ENCODE results near the gene NPBWR2. TPM values are rescaled to one million over a fixed set of nuclear protein-coding genes. Genes with fewer than 3 reads are reported as not detected.

Gene NPBWR2
- total RNA-seq, 1 donor from 2014 or later, result not detected

DNA sequence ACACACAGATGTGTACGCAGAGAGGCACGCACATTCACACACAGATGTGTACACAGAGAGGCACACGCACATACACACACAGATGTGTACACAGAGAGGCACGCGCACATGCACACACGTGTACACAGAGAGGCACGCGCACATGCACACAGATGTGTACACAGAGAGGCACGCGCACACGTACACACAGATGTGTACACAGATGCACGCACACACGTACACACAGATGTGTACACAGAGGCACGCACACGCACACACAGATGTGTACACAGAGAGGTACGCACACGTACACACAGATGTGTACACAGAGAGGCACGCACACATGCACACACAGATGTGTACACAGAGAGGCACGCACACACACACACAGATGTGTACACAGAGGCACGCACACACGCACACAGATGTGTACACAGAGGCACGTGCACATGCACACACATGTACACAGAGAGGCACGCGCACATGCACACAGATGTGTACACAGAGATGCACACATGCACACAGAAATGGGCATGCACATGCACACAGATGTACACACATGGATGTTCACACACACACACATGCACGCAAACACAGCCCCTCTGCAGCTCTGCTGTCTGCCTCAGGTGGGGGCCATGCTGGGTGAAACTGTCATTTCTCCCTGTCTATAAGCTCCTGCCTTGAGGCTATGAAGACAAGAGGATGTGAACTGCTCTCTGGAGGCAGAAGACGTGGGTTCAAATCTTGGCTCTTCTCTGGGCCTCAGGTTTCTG lies 42.6 kb upstream of the NPBWR2 start:
- H3K27ac Mint-ChIP-seq, result no peak overlapping the region
- Histone ChIP-seq H3K4me2 (no peak overlapping the region), H3K79me2 (ENCODE audit: low read depth) (no peaks in the 10 kb centered on the region), H3K9ac (no peak overlapping the region), H3K27me3 (no peaks in the 10 kb centered on the region), H3F3A (ENCODE audit: low read depth) (peaks cover 25% of the 10 kb centered on the region), H3K9me3 (ENCODE audit: low read depth) (no peaks in the 10 kb centered on the region), H3K4me1 (peaks cover 37% of the 10 kb centered on the region), H2AFZ (replicated peaks) (no peak overlapping the region), H4K20me1 (ENCODE audit: low read depth) (peaks cover 4% of the 10 kb centered on the region), H3K4me3 (no peak overlapping the region), H3K36me3 (no peaks in the 10 kb centered on the region), H3K27ac (no peak overlapping the region)
- peaks cover 34% of the 10 kb centered on the region for H3K4me1 Mint-ChIP-seq
- H3K27me3 Mint-ChIP-seq (ENCODE audit: insufficient read depth, low read depth), result peaks cover 21% of the 10 kb centered on the region
- no peak overlapping the region for H3K4me3 Mint-ChIP-seq
- H3K36me3 Mint-ChIP-seq, result no peaks in the 10 kb centered on the region
- H3K9me3 Mint-ChIP-seq, result peaks cover 4% of the 10 kb centered on the region
- DNase-seq (ENCODE audit: low spot score), result no peak
- TF ChIP-seq CTCF (IDR thresholded peaks at IDR 0.05), result no peak

DNA sequence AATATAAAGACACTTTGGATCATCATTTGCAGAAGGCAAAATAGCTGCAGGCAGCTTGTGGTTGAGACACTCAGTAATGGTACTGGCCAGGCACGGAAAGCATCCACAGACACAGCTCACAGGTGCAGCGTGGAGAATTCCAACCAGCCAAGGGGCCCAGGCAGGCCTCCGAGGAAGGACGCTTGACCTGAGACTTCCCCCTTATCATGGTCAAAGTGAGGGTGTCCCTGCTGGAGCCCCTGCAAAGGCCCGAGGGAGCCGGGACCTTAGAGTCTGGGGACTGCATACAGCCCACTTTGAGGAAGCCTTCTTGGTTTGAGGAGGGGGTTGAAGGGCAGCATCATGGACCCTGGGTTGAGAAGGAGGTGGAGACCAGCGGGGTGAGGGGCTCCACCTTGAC lies 41.8 kb upstream of the NPBWR2 start:
- DNase-seq (ENCODE audit: low spot score), result no peak
- Histone ChIP-seq H3K9me3 (ENCODE audit: low read depth) (no peaks in the 10 kb centered on the region), H3K79me2 (ENCODE audit: low read depth) (no peaks in the 10 kb centered on the region), H3K36me3 (no peaks in the 10 kb centered on the region), H3K27me3 (no peaks in the 10 kb centered on the region), H3K4me2 (no peak overlapping the region), H3K4me1 (peaks cover 36% of the 10 kb centered on the region), H4K20me1 (ENCODE audit: low read depth) (peaks cover 4% of the 10 kb centered on the region), H3F3A (ENCODE audit: low read depth) (peaks cover 28% of the 10 kb centered on the region), H2AFZ (replicated peaks) (no peak overlapping the region), H3K9ac (no peak overlapping the region), H3K4me3 (no peak overlapping the region), H3K27ac (no peak overlapping the region)
- peaks cover 3% of the 10 kb centered on the region for H3K36me3 Mint-ChIP-seq
- TF ChIP-seq EZH2phosphoT487 (IDR thresholded peaks at IDR 0.05), result no peak
- H3K4me3 Mint-ChIP-seq, result no peak overlapping the region
- H3K9me3 Mint-ChIP-seq, result peaks cover 12% of the 10 kb centered on the region
- H3K27ac Mint-ChIP-seq, result no peak overlapping the region
- peaks cover 19% of the 10 kb centered on the region for H3K27me3 Mint-ChIP-seq (ENCODE audit: insufficient read depth, low read depth)
- peaks cover 33% of the 10 kb centered on the region for H3K4me1 Mint-ChIP-seq

DNA sequence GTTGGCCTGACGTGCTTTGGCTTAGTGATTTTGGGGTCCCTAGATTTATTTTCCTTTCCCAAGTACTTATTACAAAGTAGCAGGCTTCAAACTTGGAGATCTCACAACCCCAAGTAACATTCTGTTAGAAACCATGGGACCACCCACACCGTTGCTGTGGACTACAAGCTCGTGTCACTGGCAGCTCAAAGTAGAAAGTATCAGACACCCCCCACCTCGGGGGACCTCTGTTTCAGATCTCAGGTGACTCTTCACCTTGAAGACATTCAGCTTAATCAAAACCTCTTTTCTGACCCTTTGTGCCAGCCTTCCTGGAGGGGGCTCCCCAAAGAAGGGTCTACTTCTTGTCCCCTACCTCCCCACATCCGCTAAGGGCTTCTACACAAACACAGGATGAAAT lies 41.2 kb upstream of the NPBWR2 start:
- Histone ChIP-seq H3K27me3 (no peaks in the 10 kb centered on the region), H3K79me2 (ENCODE audit: low read depth) (no peaks in the 10 kb centered on the region), H3K4me3 (no peak overlapping the region), H3F3A (ENCODE audit: low read depth) (peaks cover 34% of the 10 kb centered on the region), H3K9me3 (ENCODE audit: low read depth) (no peaks in the 10 kb centered on the region), H3K27ac (no peak overlapping the region), H3K4me1 (peaks cover 36% of the 10 kb centered on the region), H3K4me2 (no peak overlapping the region), H4K20me1 (ENCODE audit: low read depth) (peaks cover 4% of the 10 kb centered on the region), H3K9ac (no peak overlapping the region), H3K36me3 (no peaks in the 10 kb centered on the region), H2AFZ (replicated peaks) (no peak overlapping the region)
- Mint-ChIP-seq H3K4me3 (no peak overlapping the region), H3K27me3 (ENCODE audit: insufficient read depth, low read depth) (peaks cover 18% of the 10 kb centered on the region), H3K9me3 (peaks cover 14% of the 10 kb centered on the region), H3K36me3 (peaks cover 3% of the 10 kb centered on the region), H3K27ac (no peak overlapping the region), H3K4me1 (peaks cover 31% of the 10 kb centered on the region)
- DNase-seq (ENCODE audit: low spot score), result no peak
- no peak for TF ChIP-seq EZH2phosphoT487 (IDR thresholded peaks at IDR 0.05)
- TF ChIP-seq EZH2 (IDR thresholded peaks at IDR 0.05), result no peak
- no peak for TF ChIP-seq CTCF (IDR thresholded peaks at IDR 0.05)

DNA sequence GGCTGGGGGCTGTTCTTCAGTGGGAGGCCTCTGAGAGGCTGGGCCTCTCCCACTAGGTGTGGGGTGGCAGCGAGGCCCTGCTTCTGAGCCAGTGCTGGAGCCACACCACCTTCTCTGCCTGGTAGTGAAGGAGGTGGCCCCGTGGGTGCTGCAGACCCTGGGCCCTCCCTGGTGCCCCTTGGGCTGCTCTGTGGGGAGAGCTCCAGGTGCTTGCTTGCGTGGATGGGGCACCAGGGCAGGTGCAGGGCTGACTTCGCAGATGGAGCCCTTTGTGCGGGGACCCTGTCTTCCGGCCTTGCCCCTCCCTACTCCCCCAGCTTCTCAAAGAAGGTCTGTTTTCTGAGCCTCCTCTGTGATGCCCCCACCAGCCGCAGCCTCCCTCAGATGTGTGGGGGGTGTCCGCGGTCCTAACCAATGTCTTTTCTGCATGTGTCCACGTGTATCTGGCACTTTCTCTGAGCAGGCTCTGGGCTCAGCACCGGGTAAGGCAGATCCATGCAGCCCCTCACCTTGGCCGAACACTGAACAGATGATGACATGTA lies 39.6 kb upstream of the NPBWR2 start:
- H4K20me1 ChIP-seq (ENCODE audit: low read depth), result peaks cover 4% of the 10 kb centered on the region
- Mint-ChIP-seq H3K36me3 (peaks cover 3% of the 10 kb centered on the region), H3K27me3 (ENCODE audit: insufficient read depth, low read depth) (peaks cover 19% of the 10 kb centered on the region), H3K4me1 (peaks cover 31% of the 10 kb centered on the region), H3K9me3 (peaks cover 14% of the 10 kb centered on the region), H3K4me3 (no peak overlapping the region), H3K27ac (peak overlapping the region; percentile 93)
- H3K36me3 ChIP-seq, result no peaks in the 10 kb centered on the region
- no peak overlapping the region for H3K4me3 ChIP-seq
- no peak overlapping the region for H2AFZ ChIP-seq (replicated peaks)
- no peaks in the 10 kb centered on the region for H3K79me2 ChIP-seq (ENCODE audit: low read depth)
- no peak for TF ChIP-seq EZH2 (IDR thresholded peaks at IDR 0.05)
- TF ChIP-seq EZH2phosphoT487 (IDR thresholded peaks at IDR 0.05), result no peak
- TF ChIP-seq CTCF (IDR thresholded peaks at IDR 0.05), result no peak
- no peaks in the 10 kb centered on the region for H3K9me3 ChIP-seq (ENCODE audit: low read depth)
- no peak for DNase-seq (ENCODE audit: low spot score)
- H3K4me1 ChIP-seq, result peaks cover 46% of the 10 kb centered on the region
- no peak overlapping the region for H3K9ac ChIP-seq
- H3K27ac ChIP-seq, result no peak overlapping the region
- peaks cover 38% of the 10 kb centered on the region for H3F3A ChIP-seq (ENCODE audit: low read depth)
- no peaks in the 10 kb centered on the region for H3K27me3 ChIP-seq
- H3K4me2 ChIP-seq, result peak overlapping the region; percentile 68
